Left colon (tissue), 2 donors: ENCODE measurements around the gene LIPG. TPM values are rescaled to one million over a fixed set of nuclear protein-coding genes. Genes with fewer than 3 reads are reported as not detected.

Source experiments
- ATAC-seq: fragments of 200-7000 bp; cut with Tn5 transposase; one replicate; pipeline ENCODE4 v1.9.1; 2020; ENCODE audit warnings: mild to moderate bottlenecking, moderate library complexity
- DNase-seq, 2 donors: peaks; one replicate each; pipeline ENCODE4 v3.0.0-alpha.2; 2020
- intact Hi-C, 2 donors: fragments of 100-400 bp; cut with DNase I in 1 of 2; cut with micrococcal nuclease in 1 of 2; formaldehyde crosslinking; loops; one replicate each; pipeline versions ENCODE4 v1.11.2 to v1.14.0; 2022; cut with DNase I, micrococcal nuclease
- total RNA-seq, 2 donors: library from RNA; stranded (reverse); fragmentation: NEBNext Ultra II Directional; extraction: Animal tissue kit (Norgen Biotek cat#: 25700); gene quantifications; one replicate each; pipeline ENCODE4 v1.2.1, GENCODE V29; 2021
- donor health status: DM: no; HTN: no; CAD: no.
- donor health status: DM: yes; HTN: yes; CAD: no.

LIPG gene
- total RNA-seq, 2 donors from 2014 or later = 14.2 to 39.0 TPM

GRCh38 chr18:49647496-49648168 is 85.8 kb downstream of the LIPG start:
- intact Hi-C loops = no loop called here
- DNase-seq (no peak), ATAC-seq (no peak)

GRCh38 chr18:49648326-49648725 is 86.5 kb downstream of the LIPG start:
- ATAC-seq = no peak
- peak in 1 of 2 donors; percentile 37 for DNase-seq
- intact Hi-C loops = no loop called here

Other genes with a start within 250 kb of the LIPG start
- 10 to 100 TPM; 44.5 to 45.6 TPM for gene DYM, start 101.4 kb upstream of the LIPG start, total RNA-seq
- 10 to 100 TPM; 63.1 to 73.1 TPM for gene C18orf32, start 74.8 kb upstream of the LIPG start, total RNA-seq
- gene RPL17, start 69.6 kb upstream of the LIPG start, total RNA-seq = 1,000 to 10,000 TPM; 1,058 to 1,105 TPM